Stimulated activated CD4-positive, alpha-beta T cell treated with anti-CD3 and anti-CD28 coated beads, Interleukin-4, amount 100 ng/mL, for 1 hour (primary cell): ENCODE results near the gene RYR3.

Source experiments
- DNase-seq: peaks from one replicate; pipeline ENCODE4 v3.0.0-alpha.2; 2020

RYR3 gene

GRCh38 chr15:33392453-33392852 lies 81.7 kb downstream of the RYR3 start:
- no peak for DNase-seq

- no peak for DNase-seq
These were observed 82.8 kb downstream of the RYR3 start for GRCh38 chr15:33393546-33393945.

GRCh38 chr15:33395321-33395720 lies 84.6 kb downstream of the RYR3 start:
- DNase-seq = no peak

- no peak for DNase-seq
These were observed 85.1 kb downstream of the RYR3 start for GRCh38 chr15:33395846-33396245.

GRCh38 chr15:33396475-33396874 lies 85.7 kb downstream of the RYR3 start:
- DNase-seq = no peak

GRCh38 chr15:33398555-33398954 lies 87.8 kb downstream of the RYR3 start:
- DNase-seq = no peak

GRCh38 chr15:33400941-33401340 lies 90.2 kb downstream of the RYR3 start:
- no peak for DNase-seq

GRCh38 chr15:33402600-33402999 lies 91.8 kb downstream of the RYR3 start:
- no peak for DNase-seq

GRCh38 chr15:33405096-33405495 lies 94.3 kb downstream of the RYR3 start:
- DNase-seq = no peak

- no peak for DNase-seq
These were observed 101.1 kb downstream of the RYR3 start for GRCh38 chr15:33411596-33412540.

- DNase-seq = no peak
These were observed 108.9 kb downstream of the RYR3 start for GRCh38 chr15:33419701-33420100.

- no peak for DNase-seq
These were observed 113.3 kb downstream of the RYR3 start for GRCh38 chr15:33424025-33424424.

- DNase-seq = no peak
These were observed 114.4 kb downstream of the RYR3 start for GRCh38 chr15:33425142-33425541.

GRCh38 chr15:33430577-33430976 lies 119.8 kb downstream of the RYR3 start:
- no peak for DNase-seq

- DNase-seq = no peak
These were observed 123.1 kb downstream of the RYR3 start for GRCh38 chr15:33433821-33434220.

GRCh38 chr15:33438396-33438795 lies 127.6 kb downstream of the RYR3 start:
- no peak for DNase-seq

GRCh38 chr15:33440900-33441299 lies 130.1 kb downstream of the RYR3 start:
- no peak for DNase-seq

- DNase-seq = no peak
These were observed 131.7 kb downstream of the RYR3 start for GRCh38 chr15:33442449-33442848.

GRCh38 chr15:33443708-33444107 lies 132.9 kb downstream of the RYR3 start:
- DNase-seq = no peak

- DNase-seq = no peak
These were observed 135.2 kb downstream of the RYR3 start for GRCh38 chr15:33445984-33446383.

- DNase-seq = no peak
These were observed 137.4 kb downstream of the RYR3 start for GRCh38 chr15:33448151-33448550.

- DNase-seq = no peak
These were observed 138.3 kb downstream of the RYR3 start for GRCh38 chr15:33448961-33449606.

GRCh38 chr15:33449810-33450209 lies 139.0 kb downstream of the RYR3 start:
- no peak for DNase-seq

- no peak for DNase-seq
These were observed 140.6 kb downstream of the RYR3 start for GRCh38 chr15:33451385-33451784.
